Aorta (tissue), 5 donors: Measurements from ENCODE around the gene CPT1B. TPM values are rescaled to one million over a fixed set of nuclear protein-coding genes. Genes with fewer than 3 reads are reported as not detected.
A peak's percentile ranks its signal among the peaks of the same experiment; 100 is the strongest.

Source experiments
- ATAC-seq: fragments of 200-7000 bp; cut with Tn5 transposase; one replicate; pipeline ENCODE4 v1.9.1; 2022; ENCODE audit warnings: moderate library complexity; ENCODE audit not compliant: low FRiP score
- DNase-seq, 2 donors: peaks; one replicate each; pipeline ENCODE4 v3.0.0-alpha.2; 2020
- H3K27ac ChIP-seq, 2 donors: one replicate each; pipeline ENCODE4 v1.5.1; 2013; ENCODE audit warnings: low read length in 2 of 2, mild to moderate bottlenecking in 2 of 2, moderate library complexity in 2 of 2, control low read depth in 1 of 2, inconsistent platforms in 1 of 2, low read depth in 1 of 2
- H3K27me3 ChIP-seq, 2 donors: one replicate each; pipeline ENCODE4 v1.6.1; 2013; ENCODE audit warnings: control low read depth in 1 of 2, low read length in 1 of 2, mild to moderate bottlenecking in 1 of 2, moderate library complexity in 1 of 2; ENCODE audit not compliant: insufficient read depth in 2 of 2, control insufficient read depth in 1 of 2
- H3K36me3 ChIP-seq, 2 donors: one replicate each; pipeline ENCODE4 v1.6.1; 2013; ENCODE audit warnings: control low read depth in 1 of 2, low read length in 1 of 2, mild to moderate bottlenecking in 1 of 2; ENCODE audit not compliant: insufficient read depth in 2 of 2, control insufficient read depth in 1 of 2
- H3K4me1 ChIP-seq, 2 donors: one replicate each; pipeline ENCODE4 v1.6.1; 2013; ENCODE audit warnings: low read length in 2 of 2, control low read depth in 1 of 2, mild to moderate bottlenecking in 1 of 2, moderate library complexity in 1 of 2; ENCODE audit not compliant: insufficient read depth in 2 of 2, control insufficient read depth in 1 of 2
- H3K4me3 ChIP-seq, 2 donors: one replicate each; pipeline ENCODE4 v1.5.1; 2013; ENCODE audit warnings: low read length in 2 of 2, control low read depth in 1 of 2, mild to moderate bottlenecking in 1 of 2
- H3K9me3 ChIP-seq: one replicate; pipeline ENCODE4 v1.6.1; 2013; ENCODE audit warnings: mild to moderate bottlenecking, low read length; ENCODE audit not compliant: control insufficient read depth
- WGBS, 2 donors: extraction: QIAGEN DNeasy Blood & Tissue Kit; methylation state at CpG; one replicate each; pipeline ENCODE4 v1.1.7; 2013; 5-methylcytosine and 5-hydroxymethylcytosine counted together
- intact Hi-C, 2 donors: fragments of 100-400 bp; cut with DNase I; formaldehyde crosslinking; loops; one replicate each; pipeline versions ENCODE4 v1.14.2 to v1.15.0; 2022
- polyA plus RNA-seq, 2 donors: library from polyadenylated mRNA; stranded (reverse); fragments of 200-250 nt; gene quantifications; one replicate each; pipeline ENCODE4 v1.2.3, GENCODE V29; 2013
- total RNA-seq, 2 donors: library from RNA; stranded (reverse); fragmentation: NEBNext Ultra II Directional; extraction: Animal tissue kit (Norgen Biotek cat#: 25700); gene quantifications; one replicate each; pipeline ENCODE4 v1.2.1, GENCODE V29; 2021
- donor health status: healthy with polysubstance abuse.
- donor health status: Bipolar disorder and iron deficiency.
- donor health status: DM: no; HTN: no; CAD: no.
- donor health status: DM: no; HTN: no; CAD: no.
- donor health status: DM: yes; HTN: yes; CAD: no.

The CPT1B gene
- total and polyA plus RNA-seq, 4 donors, result 3.2 to 11.5 (median 5.2) TPM

- peak; percentile 44 for ATAC-seq
- H3K4me3 ChIP-seq, result peak overlapping the region in 1 of 2 donors; percentile 18
- intact Hi-C loops, result no loop called here
- no peaks in the 10 kb centered on the region for H3K9me3 ChIP-seq
- 1 to 2% methylated on average over 40 to 44 of the region's 44 CpGs for WGBS, 2 donors
- H3K36me3 ChIP-seq, result no peaks in the 10 kb centered on the region
- no peaks in the 10 kb centered on the region for H3K27me3 ChIP-seq
- H3K4me1 ChIP-seq, result no peaks in the 10 kb centered on the region
- peak; percentile 83 to 86 for DNase-seq
- H3K27ac ChIP-seq, result no peak overlapping the region
These were observed 46.7 kb downstream of the CPT1B start for GRCh38 chr22:50531546-50531961.

- H3K27me3 ChIP-seq, result no peaks in the 10 kb centered on the region
- intact Hi-C loops, result no loop called here
- ATAC-seq (peak; percentile 79), DNase-seq (peak; percentile 95 to 96)
- 6 to 7% methylated on average over 53 of the region's 53 CpGs for WGBS, 2 donors
- H3K36me3 ChIP-seq, result no peaks in the 10 kb centered on the region
- no peaks in the 10 kb centered on the region for H3K4me1 ChIP-seq
- H3K9me3 ChIP-seq, result no peaks in the 10 kb centered on the region
- H3K4me3 ChIP-seq, result no peak overlapping the region
- no peak overlapping the region for H3K27ac ChIP-seq
These were observed 47.2 kb downstream of the CPT1B start for GRCh38 chr22:50530877-50531545.

GRCh38 chr22:50530580-50530876 is 47.7 kb downstream of the CPT1B start:
- Histone ChIP-seq H3K36me3 (no peaks in the 10 kb centered on the region), H3K4me1 (no peaks in the 10 kb centered on the region), H3K27ac (no peak overlapping the region), H3K27me3 (no peaks in the 10 kb centered on the region), H3K9me3 (no peaks in the 10 kb centered on the region), H3K4me3 (no peak overlapping the region)
- intact Hi-C loops, result no loop called here
- DNase-seq, result no peak
- 1 to 3% methylated on average over 21 of the region's 21 CpGs for WGBS, 2 donors
- no peak for ATAC-seq

- 1 to 2% methylated on average over 59 to 92 of the region's 92 CpGs for WGBS, 2 donors
- Histone ChIP-seq H3K36me3 (no peaks in the 10 kb centered on the region), H3K9me3 (no peaks in the 10 kb centered on the region), H3K27ac (no peak within 1 kb of the TSS), H3K27me3 (no peaks in the 10 kb centered on the region), H3K4me1 (no peaks in the 10 kb centered on the region), H3K4me3 (no peak within 1 kb of the TSS)
- ATAC-seq (peak; percentile 55), DNase-seq (peak; percentile 95)
- intact Hi-C loops, result loop anchor here in 1 of 2 donors (5.0 kb wide), 1 partner anchor 32 kb away; the partner anchor contains the start of gene SYCE3
These were observed 48.2 kb downstream of the CPT1B start, which contains the start of gene TYMP for GRCh38 chr22:50529897-50530579. TYMP (minus strand) TSS chr22:50530012; CDS start chr22:50529709, 303 bp downstream.

- peak; percentile 80 to 86 for DNase-seq
- Histone ChIP-seq H3K36me3 (no peaks in the 10 kb centered on the region), H3K9me3 (no peaks in the 10 kb centered on the region), H3K27ac (no peak overlapping the region), H3K27me3 (no peaks in the 10 kb centered on the region), H3K4me3 (no peak overlapping the region), H3K4me1 (no peaks in the 10 kb centered on the region)
- intact Hi-C loops, result loop anchor here in 1 of 2 donors (5.0 kb wide), 1 partner anchor 33 kb away; the partner anchor contains the start of gene SYCE3
- ATAC-seq, result no peak
- WGBS, 2 donors, result 12 to 17% methylated on average over 32 to 50 of the region's 50 CpGs
These were observed 48.8 kb downstream of the CPT1B start for GRCh38 chr22:50529416-50529896.

- Histone ChIP-seq H3K36me3 (no peaks in the 10 kb centered on the region), H3K27me3 (no peaks in the 10 kb centered on the region), H3K9me3 (no peaks in the 10 kb centered on the region), H3K4me3 (no peak overlapping the region), H3K27ac (no peak overlapping the region), H3K4me1 (no peaks in the 10 kb centered on the region)
- DNase-seq (peak; percentile 74 to 78), ATAC-seq (no peak)
- intact Hi-C loops, result loop anchor here in 1 of 2 donors (5.0 kb wide), 1 partner anchor 33 kb away; the partner anchor contains the start of gene SYCE3
- WGBS, 2 donors, result 56 to 61% methylated on average over 15 of the region's 15 CpGs
These were observed 49.4 kb downstream of the CPT1B start for GRCh38 chr22:50528682-50529415.

GRCh38 chr22:50527921-50528681 is 50.1 kb downstream of the CPT1B start:
- intact Hi-C loops, result loop anchor here in 1 of 2 donors (5.0 kb wide), 1 partner anchor 34 kb away; the partner anchor contains the start of gene SYCE3
- Histone ChIP-seq H3K9me3 (no peaks in the 10 kb centered on the region), H3K4me3 (no peak overlapping the region), H3K4me1 (no peaks in the 10 kb centered on the region), H3K36me3 (no peaks in the 10 kb centered on the region), H3K27ac (no peak overlapping the region), H3K27me3 (no peaks in the 10 kb centered on the region)
- no peak for DNase-seq
- 93 to 94% methylated on average over 18 of the region's 18 CpGs for WGBS, 2 donors
- ATAC-seq, result no peak
